Measurements from ENCODE around the gene VPS18.

- TF ChIP-seq CTCF (IDR thresholded peaks at IDR 0.05) (no peak), ZFX (IDR thresholded peaks at IDR 0.05; ENCODE audit: borderline replicate concordance) (no peak)
These were observed 28.4 kb downstream of the VPS18 start for GRCh38 chr15:40922608-40923005.

Measured in 22Rv1 (cell line).